HG02798 (cell line): ENCODE data around the gene SNUPN.
A peak's percentile ranks its signal among the peaks of the same experiment; 100 is the strongest.

Source experiments
- ATAC-seq: cut with Tn5 transposase; IDR thresholded peaks from one replicate; pipeline ENCODE4 v1.9.1; 2021; ENCODE audit warnings: mild to moderate bottlenecking; ENCODE audit not compliant: unreplicated experiment, poor library complexity

Gene SNUPN

DNA sequence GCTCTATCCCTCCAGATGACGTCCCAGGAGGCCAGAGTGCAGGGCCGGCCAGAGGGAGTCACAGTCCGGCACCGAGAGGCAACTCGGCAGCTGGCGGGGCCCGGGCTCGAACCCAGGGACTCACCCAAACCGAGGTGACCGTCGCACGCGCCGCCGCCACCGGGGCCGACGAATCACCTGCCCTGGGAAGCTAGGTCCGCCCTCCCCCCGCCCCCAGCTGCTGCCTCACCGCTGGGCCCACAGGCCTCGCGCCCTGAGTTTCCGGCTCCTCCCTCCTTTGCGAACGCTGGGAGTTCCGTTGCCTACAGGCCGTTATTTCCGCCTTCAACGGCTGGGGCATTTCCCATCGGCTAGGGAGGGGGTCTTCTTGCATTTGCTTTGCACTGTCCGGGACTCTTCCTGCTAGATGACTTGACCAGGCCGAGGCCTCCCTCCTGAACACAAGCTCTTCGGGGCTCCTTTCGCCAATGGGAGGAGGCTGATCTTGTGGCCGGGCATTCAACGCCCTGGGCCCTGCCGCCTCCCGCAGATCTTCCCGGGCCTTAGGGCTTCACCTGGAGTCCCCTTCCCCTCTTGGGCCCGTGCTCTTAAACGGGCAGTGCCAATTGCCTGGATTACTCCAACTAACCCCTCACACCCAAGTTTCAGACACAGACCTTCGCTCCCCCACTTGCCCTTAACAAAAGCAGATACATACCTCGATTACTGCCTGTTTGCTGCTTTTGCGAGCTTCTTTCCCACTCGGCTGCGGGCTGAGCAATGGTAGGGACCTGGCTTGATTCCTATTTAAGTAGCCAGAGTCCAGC lies at the start of gene SNUPN:
Gene SNUPN (minus strand): TSS at position 184 of the 806 bp plus-strand sequence. CDS start 4,674 bp downstream, outside the sequence.
- peak; percentile 86 for ATAC-seq

GRCh38 chr15:75674366-75674765 lies 48.8 kb upstream of the SNUPN start:
- ATAC-seq = no peak

- ATAC-seq = no peak
These were observed 48.1 kb upstream of the SNUPN start for GRCh38 chr15:75673426-75674235.

DNA sequence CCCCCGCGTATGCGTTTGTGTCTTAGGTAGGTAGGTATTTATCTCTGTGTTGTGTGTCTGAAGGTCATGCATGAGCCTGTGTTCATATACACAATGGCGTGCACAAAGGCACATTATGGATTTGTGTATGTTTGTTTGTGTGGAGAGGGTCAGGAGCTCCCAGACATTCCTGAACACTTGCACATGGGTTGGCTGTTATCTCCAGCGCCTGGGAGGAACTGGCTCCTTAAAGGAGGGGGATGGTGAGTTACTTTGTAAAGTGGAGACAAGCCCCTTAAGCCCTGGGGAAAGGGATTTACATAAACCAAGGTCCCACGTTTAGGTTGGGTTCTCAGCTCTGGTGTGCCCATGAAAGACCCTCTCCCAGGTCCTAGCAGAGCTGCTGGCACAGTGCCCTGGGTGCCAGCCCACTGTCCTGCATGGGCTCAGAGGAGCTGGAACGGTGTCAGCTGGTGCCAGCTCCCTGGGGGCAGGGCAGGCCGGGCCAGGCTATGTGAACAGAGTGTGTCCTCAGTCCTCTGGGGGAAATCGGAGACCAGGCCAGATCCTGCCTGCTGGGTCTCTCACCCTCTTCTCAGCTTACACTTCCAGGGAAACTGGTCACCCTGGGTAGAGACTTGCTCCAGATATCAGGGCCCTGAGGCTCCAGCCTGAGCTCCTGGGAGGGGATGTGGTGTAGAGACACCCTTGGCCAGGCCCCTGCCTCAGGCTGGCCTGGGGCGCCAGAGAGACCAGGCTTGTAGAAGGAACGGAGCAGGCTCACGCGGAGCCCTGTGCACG lies 47.3 kb upstream of the SNUPN start:
- no peak for ATAC-seq

GRCh38 chr15:75671730-75672602 lies 46.4 kb upstream of the SNUPN start:
- ATAC-seq = no peak

GRCh38 chr15:75669879-75670212 lies 44.3 kb upstream of the SNUPN start:
- no peak for ATAC-seq

- no peak for ATAC-seq
These were observed 43.8 kb upstream of the SNUPN start for GRCh38 chr15:75669191-75669878.

DNA sequence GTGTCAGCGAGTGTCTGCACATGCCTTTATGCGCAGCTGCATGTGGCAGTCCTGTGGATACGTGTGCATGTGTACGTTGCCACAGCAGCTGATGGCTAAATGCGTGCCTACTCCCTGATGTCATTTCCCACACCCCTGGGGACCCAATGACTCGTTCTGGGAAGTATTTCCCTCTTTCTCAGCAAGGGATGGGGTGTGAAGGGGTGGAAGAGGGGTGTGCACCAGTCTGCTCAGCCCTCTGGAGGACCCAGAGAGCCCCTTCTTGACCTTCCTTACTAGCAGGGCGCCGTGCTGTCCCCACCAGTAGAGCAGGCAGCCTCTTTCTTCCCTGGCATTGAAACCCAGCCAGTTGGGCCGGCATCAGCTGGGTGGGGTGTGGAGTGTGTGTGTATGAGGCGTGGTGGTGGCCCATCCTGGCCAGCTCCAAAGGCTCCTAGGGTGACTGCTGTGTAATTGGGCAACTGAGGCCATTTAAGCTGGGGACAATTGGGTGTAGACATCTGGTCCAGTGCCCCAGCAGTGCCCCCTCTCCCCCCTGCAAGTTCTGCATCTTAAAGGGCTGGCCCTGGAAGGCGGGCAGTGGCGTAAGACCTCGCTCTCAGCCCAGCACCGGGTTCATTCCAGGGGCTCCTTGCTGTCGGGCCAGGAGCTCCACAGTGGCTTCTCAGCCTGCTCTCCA lies 41.4 kb upstream of the SNUPN start:
- ATAC-seq = no peak

DNA sequence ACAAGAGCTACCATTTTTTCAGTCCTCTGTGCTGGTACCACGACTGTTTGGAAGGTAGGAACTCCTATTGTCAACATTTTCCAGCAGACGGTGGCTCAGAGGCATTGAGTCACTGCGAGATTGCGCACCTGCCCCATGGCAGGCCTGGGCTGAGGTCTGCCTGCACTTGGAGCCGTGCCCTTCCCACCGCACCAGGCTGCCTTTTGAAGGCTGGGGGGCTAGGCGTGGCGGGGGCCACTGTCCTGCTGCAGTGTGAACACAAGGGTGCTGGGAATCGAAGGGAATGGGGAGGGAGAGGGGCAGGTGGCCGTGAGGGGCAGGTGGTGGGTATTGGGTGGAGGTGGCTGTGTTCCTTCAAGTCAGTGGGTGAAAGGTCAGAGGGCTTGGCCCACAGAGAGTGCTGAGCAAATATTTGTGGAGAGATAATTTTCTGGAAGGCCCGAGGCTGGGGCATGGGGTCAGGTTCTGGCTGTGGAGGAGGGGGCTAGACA lies 38.5 kb upstream of the SNUPN start:
- ATAC-seq = no peak

- no peak for ATAC-seq
These were observed 37.4 kb upstream of the SNUPN start for GRCh38 chr15:75662823-75663519.

DNA sequence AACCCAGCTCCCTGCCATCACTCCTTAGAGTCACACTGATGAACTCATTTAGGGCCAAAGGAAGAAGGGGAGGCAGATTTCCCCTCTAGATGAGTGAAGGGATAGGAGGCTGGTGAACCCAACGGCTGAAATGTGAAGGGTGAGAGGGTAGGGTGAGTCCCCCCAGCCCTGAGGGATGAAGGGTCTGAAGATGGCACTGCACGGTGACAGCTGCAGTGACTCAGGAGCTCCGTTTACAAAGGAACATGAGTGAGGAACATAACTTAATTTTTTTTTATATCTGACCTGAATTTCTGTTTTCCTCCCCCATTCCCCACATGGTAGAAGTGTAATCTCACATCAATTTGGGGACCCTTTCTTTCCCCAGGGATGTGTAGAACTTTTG lies 36.2 kb upstream of the SNUPN start:
- no peak for ATAC-seq

DNA sequence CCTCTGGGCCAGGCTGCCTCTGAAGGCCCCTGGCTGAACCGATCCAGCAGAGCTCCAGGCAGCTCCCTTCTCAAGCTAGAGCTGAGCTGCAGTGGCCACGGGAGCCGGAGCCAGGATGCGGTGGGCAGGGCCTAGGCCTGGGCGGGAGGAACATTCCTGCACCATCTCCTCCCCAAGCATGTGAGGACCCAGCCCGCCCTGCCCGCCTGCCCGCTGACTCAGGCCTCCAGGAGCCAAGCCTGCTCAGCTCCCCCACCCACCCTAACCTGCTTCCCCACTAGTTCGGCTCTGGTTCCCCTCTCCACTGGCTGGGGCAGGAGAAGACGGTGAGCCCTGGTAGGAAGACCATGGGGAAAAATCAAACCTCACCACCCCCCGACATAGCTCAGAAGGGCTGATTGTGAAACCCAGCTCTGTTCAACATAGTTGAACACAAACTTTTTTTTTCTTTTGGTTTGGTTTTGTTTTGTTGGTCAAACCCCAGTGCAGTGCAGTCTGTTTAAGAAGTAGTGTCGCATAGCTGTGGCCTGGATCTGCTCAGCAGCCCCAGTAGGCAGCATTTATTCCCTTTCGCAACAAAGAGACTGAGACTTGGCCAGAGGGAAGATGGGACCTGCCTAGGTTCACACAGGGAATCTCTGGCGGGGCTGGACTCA lies 35.7 kb upstream of the SNUPN start:
- no peak for ATAC-seq

GRCh38 chr15:75659928-75660645 lies 34.6 kb upstream of the SNUPN start:
- no peak for ATAC-seq

DNA sequence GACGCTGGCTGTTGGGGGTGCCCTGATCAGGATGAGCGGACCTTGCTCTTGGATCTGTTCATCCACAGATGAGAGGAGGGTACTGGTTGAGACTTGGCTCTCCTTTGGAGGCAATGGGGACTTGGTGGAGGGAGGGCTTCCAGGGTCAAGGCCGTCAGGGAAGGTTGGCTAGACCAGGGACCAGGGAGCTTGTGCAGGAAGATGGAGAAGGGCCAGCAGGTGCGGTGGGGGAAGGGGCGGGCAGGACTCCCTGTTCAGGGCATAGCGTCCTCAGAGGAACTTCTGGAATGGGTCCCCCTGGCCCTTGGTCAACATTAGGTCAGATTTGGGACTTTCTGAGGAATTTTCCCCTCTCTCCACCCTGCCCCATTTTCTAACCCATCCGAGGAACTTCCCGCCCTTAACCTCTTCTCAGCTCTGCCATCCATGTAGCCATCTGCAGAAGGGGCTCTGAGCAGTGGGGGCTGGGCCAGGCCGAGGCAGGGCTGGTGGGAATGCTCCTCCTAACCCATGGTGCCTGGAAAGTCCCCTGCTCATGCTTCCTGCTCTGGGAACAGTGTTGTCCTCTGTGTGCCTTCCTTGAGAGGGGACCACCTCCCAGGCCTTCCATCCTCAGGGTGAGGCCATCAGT lies 33.7 kb upstream of the SNUPN start:
- no peak for ATAC-seq

GRCh38 chr15:75656813-75657212 lies 31.3 kb upstream of the SNUPN start:
- no peak for ATAC-seq

DNA sequence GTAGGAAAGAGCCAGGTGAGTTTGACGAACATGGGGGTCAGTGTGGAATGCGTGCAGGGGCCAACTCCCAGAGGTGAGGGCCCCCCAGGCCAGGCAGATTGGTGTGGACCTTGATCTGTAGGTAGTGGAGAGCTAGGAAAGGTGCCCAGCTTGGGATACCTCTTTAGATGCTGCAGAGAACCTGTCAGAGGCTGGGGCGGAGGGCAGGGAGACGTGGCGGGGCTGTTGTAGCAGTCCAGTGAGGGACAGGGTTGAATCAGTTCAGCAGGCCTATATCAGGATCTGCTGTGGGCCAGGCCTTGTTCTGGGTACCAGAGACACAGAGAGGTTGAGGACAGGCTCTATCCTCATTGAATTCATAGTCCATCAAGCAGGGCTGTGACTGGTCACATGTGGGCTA lies 30.8 kb upstream of the SNUPN start:
- ATAC-seq = no peak

DNA sequence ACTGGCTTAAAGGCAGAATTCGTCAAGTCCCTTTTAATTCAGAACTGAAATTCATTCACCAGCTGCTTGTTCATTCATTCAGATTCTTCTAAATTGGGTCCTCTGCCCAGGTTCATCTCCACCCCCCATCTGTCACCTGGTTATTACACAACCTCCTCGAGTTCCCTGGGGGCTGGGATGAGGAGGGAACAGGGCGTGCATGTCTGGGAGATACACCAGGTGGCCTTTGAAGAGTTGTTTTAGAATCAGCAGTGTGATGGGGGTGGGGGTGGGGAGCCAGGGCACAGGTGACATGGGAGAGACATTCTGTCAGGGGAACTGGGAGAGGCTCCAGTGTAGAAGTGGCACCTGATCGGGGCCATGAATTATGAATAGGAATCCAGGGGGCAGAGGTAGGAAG lies 30.4 kb upstream of the SNUPN start:
- ATAC-seq = no peak
